Activated naive CD8-positive, alpha-beta T cell treated with anti-CD3 and anti-CD28 coated beads, Interleukin-2, amount 50 U/mL, for 16 hours (primary cell): ENCODE data around the gene CHST6.
"Not testable (repeated sequence)": the region's sequence is repeated elsewhere in the genome, so short reads cannot be mapped to it uniquely, and the experiment has no call there.

Experiments
- DNase-seq: peaks from one replicate; pipeline ENCODE4 v3.0.0-alpha.2; 2020; ENCODE audit warnings: low read depth, low spot score

The CHST6 gene

GRCh38 chr16:75476817-75477216 lies 18.4 kb downstream of the CHST6 start:
- DNase-seq, result no peak

- no peak for DNase-seq
Measured at GRCh38 chr16:75475420-75475847, 19.8 kb downstream of the CHST6 start.

DNA sequence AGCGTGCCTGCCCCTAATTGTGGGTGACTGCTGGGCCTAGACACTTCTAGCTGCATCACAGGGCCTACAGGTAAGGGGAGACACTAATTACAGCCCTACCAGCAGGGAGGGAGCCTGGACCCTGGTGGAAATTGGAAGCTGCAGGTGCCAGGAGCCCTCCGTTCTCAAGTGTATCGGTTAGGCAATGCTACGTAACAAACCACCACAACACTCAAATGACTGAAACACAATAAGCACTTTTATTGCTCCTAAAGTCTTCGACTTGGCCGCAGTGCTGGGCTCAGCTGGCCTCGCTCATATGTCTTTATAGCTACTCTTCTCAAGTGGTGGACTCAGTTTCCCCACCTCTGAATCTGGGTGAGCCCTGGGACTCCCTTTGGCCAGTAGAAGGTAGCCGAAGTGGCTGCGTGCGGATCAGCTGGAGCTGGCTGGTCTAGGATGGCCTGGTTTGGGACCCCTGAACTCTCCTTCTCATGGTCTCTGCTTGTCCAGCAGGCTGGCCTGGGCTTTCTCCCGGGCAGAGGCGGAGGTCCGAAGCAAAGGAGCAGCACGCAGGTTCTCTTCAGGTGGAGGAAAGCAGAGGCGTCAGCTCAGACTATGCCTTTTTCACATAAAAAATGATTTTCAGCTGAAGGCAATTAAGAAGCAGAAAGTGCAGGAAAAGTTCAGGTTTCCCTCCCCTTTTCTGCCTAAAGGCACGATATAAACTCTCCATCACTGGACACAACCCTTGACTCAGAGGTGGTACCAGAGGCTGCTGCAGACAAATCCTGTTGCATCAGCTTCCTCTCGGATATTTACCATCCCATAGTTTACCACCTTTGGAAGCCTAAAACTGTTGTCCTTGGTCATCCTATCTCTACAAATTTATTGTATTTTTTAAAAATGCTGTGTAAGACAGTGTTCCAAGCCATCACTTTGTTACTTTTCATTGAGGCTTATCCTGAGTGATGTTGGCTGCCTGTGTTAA lies 22.0 kb downstream of the CHST6 start:
- no peak for DNase-seq

GRCh38 chr16:75471723-75472633 lies 23.3 kb downstream of the CHST6 start:
- no peak for DNase-seq

DNA sequence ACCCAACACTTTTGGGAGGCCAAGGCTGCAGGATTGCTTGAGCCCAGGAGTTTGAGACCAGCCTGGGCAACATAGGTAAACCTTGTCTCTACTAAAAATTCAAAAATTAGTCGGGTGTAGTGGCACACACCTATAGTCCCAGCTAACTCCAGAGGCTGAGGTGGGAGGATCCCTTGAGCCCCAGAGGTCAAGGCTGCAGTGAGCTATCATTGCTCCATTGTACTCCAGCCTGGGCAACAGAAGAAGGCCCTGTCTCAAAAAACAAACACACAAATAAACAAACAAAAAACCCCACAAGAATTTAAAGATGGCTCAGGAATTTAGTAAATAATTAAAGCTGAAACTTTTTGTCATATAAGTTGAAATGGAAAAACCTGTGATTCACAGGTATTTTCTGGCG lies 28.5 kb downstream of the CHST6 start:
- DNase-seq, result no peak

DNA sequence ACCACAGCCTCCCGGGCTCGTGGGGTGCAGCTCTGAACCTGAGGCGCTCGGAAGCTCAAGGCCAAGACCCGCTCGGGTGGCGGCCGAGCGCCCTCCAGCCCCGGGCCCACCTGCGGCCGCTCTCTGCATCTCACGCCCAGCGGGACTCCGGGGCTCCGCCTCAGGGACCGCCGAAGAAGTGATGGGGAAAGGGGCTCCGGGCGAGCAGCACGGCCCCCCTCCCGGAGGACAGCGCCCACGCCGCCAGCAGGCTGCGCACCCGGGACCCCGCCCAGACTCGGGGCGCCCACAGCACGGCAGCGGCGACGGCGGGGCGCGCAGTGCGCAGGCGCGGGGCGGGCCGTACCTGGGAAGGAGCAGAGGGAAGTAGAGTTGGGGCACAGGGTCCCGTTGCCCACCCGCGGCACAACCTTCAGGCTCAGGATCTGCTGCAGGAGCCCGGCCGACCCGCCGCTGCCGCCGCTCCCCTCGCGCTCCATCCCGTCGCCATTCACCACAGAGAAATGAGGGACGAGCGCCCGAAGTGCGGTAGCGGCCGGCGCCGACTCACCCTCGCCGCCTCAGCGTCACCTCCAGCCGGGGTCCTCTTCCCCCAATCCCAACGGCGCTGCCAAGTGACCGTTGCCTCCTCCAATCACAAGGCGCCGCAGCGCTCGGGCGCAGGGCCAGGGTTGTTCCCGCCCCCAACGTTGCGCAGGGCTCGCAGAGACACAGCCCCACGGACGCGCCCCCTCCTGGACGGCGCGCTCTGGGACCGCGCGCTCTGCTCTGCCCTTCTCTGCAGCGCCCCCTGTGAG lies 30.9 kb downstream of the CHST6 start, which contains the start of gene TMEM170A:
TMEM170A (minus strand) TSS at position 568 of the 797 bp plus-strand sequence; CDS start at position 479, 89 bp downstream.
- peak; percentile 98 for DNase-seq

DNA sequence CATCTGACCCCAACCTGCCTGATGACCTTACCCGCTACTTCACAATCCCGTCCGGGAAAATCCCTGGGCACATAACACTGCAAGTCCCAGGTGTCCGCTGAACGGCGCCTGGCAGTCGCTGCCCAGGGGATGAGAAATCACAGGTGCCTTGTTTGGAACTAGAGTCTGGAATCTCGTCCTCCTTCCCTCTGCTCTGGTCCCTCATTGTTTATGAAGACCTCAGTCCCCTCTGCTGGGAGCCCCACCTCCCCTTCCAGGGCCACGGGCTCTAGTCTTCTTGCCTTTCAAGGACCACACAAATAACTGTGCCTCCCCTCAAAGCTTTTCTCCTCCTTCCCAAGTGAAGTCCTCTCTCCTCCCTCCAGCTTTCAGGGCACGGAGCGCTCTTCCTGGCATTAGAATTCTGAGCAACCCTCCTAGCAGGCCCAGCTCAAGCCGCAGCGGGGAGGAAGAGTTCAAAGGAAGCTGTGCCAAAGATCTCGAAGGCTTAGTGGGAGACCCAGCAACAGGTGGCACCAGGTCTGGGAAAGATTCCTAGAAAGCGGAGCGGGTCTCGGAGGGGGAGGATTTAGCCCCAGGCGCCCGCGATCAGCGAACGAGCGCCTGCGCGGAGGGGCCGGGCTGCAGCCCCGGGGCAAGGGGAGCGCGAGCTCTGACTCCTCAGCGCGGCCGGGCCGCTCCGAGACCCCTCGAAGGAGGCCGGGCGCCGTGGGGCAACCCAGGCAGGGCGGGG lies 31.7 kb downstream of the CHST6 start:
- not testable (repeated sequence) for DNase-seq

GRCh38 chr16:75462806-75463205 lies 32.4 kb downstream of the CHST6 start:
- no peak for DNase-seq

- no peak for DNase-seq
Measured at GRCh38 chr16:75461575-75461974, 33.7 kb downstream of the CHST6 start.

GRCh38 chr16:75460446-75460845 lies 34.8 kb downstream of the CHST6 start:
- no peak for DNase-seq

DNA sequence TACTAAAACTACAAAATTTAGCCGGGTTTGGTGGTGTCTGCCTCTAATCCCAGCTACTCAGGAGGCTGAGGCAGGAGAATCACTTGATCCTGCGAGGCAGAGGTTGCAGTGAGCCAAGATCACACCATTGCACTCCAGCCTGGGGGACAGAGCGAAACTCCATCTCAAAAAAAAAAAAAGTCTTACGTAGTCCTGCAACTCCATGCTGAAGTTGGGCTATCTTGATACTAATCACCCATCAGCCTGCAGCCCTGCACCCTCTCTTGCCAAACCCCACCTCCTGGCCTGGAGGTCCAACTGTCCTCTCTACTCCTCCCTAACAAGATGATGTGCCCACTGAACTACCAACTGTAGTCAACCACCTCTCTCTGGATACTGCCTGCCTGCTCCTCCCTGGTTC lies 35.5 kb downstream of the CHST6 start:
- no peak for DNase-seq

DNA sequence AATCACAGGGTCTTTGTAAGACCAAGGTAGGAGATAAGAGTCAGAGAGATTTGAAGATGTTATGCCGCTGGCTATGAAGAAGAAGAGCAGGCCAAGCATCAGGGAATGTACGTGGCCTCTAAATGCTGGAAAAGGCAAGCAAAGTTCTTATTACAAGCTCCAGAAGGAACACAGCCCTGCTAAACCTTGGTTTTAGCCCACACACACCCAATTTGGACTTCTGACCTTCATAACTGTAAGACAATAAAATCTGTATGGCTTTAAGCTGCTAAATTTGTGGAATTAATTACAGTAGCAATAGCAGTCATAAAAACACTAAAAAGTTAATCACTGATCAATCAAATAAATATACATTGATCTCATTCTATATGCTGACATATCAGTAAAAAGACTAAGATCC lies 36.8 kb downstream of the CHST6 start:
- DNase-seq, result no peak

DNA sequence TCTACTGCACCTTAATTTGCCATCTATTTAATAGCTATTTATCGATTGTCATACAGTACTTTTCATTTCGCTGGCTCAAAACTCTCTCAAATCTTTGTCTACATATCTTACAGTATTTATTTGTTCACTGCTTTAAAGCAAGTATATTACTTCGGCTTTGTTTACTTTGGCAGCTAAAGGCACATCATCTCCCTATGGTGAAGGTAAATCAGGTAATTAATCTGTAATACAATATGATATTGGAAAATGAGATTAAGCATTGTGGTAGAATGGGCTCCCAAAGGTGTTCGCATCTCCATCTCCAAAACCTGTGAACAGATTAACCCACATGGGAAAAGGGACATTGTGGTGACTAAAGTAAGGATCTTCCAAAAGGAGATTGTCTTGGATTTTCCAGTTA lies 37.2 kb downstream of the CHST6 start:
- DNase-seq, result no peak

DNA sequence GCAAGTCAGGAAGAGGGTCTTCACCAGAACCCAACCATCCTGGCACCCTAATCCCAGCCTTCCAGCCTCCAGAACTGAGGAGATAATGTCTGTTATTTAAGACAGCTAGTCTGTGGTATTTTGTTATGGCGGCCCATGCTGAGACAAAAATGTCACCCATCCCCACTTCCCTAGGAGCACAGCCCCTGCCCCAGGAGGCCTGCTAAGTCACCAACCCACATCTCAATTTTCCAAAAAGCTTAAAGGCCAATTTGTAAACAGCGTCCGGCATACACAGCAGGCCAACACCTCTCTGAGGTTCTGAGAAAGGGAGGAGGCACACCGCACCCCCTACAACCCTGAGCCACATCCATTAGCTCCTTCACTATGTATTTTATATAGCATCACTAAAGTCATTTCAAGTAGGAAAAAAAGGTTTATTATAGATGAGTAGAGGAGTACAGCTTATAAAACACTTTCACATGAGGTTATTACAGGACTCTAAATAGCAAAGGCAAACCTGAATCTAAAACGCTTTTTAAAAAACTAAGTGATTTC lies 37.7 kb downstream of the CHST6 start:
- no peak for DNase-seq

DNA sequence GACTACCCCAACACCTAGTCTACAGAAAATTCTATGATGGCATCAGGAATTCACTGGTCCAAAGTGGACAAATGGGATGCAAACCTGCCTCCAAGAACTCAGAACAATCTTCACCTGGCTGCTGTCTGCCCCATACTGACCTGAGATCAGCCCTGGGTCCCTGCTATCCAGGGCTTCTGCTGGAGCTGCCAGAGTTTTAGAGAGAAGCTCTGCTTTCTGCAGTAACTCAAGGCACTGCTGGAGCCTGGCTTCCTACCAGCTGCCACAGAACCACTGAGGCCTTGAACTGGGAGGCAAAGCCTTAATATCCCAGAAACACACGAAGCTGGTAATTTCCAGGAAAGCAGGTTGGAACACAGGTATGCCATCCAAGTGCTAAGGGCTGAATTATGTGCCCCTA lies 38.3 kb downstream of the CHST6 start:
- DNase-seq, result no peak

DNA sequence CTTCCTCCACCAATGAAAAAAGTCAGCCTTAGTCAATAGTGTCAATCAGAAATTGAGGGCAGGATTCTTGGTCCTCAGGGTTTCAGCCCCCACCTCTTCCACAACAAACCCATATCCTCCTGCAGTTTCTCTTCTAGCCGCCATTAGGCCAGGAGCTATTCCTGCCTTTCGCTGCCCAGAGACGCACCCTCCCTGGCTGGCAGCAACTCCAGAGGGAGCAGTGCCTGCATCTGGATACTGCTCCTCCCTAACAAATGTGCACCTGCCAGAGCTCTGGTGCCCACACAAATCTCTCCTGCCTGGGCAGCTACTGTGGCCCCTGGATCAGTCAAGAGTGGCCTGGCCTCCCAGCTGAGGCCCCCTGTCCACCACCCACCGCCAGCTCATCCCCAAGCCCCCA lies 38.8 kb downstream of the CHST6 start:
- DNase-seq, result not testable (repeated sequence)

DNA sequence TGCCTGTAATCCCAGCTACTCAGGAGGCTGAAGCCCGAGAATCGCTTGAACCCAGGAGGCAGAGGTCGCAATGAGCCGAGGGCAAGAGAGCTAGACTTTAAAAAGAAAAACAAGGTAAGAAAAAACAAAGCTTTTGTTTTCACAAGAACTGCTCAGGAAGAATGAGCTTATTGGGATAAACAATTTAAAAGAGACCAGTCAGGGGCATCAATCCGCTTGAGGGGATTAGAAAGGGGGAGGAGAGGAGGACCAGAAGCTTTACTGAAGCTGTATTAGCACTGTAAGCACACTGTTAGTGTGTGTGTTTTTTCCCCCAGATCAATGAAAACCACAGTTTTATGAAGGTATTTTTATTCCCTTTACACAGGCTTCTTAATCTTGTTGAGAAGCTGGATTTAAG lies 39.6 kb downstream of the CHST6 start:
- no peak for DNase-seq

DNA sequence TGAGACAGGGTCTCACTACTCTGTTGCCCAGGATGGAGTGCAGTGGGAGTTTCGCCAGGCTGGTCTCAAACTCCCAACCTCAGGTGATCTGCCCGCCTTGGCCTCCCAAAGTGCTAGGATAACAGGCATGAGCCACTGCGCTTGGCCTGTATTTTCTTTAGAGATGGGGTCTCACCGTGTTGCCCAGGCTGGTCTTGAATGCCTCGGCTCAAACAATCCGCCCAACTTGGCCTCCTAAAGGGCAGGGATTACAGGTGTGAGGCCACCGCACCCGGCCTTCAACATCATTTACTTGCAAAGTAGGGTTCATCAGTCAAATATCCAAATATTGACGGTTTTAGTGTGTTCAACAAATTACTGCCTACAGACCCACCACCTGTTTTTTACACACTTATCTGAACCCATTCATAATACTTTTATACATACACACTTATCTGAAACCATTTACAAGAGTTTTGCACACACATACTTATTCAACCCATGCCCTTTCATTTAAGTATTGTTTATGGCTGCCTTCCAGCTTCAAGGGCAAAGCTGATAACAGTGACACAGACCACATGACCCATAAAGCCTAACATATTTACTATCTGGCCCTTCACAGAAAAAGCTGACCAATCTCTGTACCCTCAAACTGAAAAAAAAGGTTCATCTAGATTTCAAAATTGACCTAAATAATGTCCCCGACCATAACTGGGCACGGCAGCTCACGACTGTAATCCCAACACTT lies 42.6 kb downstream of the CHST6 start:
- DNase-seq, result no peak

- no peak for DNase-seq
Measured at GRCh38 chr16:75446416-75446815, 48.8 kb downstream of the CHST6 start.

DNA sequence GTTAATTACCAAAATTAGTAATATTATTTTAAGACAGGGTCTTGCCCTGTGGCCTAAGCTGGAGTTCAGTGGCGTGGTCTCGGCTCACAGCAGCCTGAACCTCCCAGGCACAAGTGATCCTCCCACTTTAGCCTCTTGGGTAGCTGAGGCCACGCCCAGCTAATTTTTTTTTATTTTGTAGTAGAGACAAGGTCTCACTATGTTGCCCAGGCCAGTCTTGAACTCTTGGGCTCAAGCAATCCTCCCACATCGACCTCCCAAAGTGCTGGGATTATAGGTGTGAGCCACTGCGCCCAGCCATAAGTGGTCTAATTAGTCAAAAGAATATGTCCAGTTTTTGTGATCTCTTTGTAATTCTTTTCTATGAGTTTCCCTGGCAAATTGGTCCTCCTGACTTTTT lies 49.9 kb downstream of the CHST6 start:
- DNase-seq, result no peak
